A549 (cell line): ENCODE results near the gene PATJ. TPM values are rescaled to one million over a fixed set of nuclear protein-coding genes. Genes with fewer than 3 reads are reported as not detected.
"Not testable (repeated sequence)": the region's sequence is repeated elsewhere in the genome, so short reads cannot be mapped to it uniquely, and the experiment has no call there.

Source experiments
- ATAC-seq, 2 experiments: fragments of 200-7000 bp in 1 of 2; fragments of >200 bp in 1 of 2; cut with Nextera tagmentation in 1 of 2; cut with Tn5 transposase in 1 of 2; 3 replicates each; pipeline versions ENCODE4 v1.8.0 to v1.9.1; 2018 to 2020; ENCODE audit warnings: mild to moderate bottlenecking in 1 of 2, moderate library complexity in 1 of 2
- CTCF ChIA-PET: fragments of 300-600 bp; sonication (Branson Sonifier 250); formaldehyde crosslinking; extraction: SDS; loops from one replicate; lab custom pipeline; 2021; ENCODE audit warnings: antibody characterized with exemption, inconsistent platforms; lab: Yijun Ruan, JAX
- POLR2A ChIA-PET: fragments of 350-600 bp; formaldehyde crosslinking; extraction: SDS; loops from one replicate; lab custom pipeline; 2021; ENCODE audit warnings: antibody characterized with exemption, inconsistent platforms; lab: Yijun Ruan, JAX
- DNase-seq, 2 experiments: peaks; one replicate each; pipeline versions ENCODE4 v3.0.0 to v3.0.0-alpha.2; 2011 to 2016; ENCODE audit warnings: low read depth in 1 of 2, low spot score in 1 of 2
- FAIRE-seq: peaks from 2 replicates; lab custom pipeline; 2011; peaks lifted over from hg19 to GRCh38; lab: Jason Lieb, UNC
- H3K27ac ChIP-seq, 2 experiments: fragments of >200 bp; sonication (Bioruptor Twin); formaldehyde crosslinking; 3 replicates each; pipeline ENCODE4 v1.5.1; 2016 to 2017
- H3K4me1 ChIP-seq: fragments of >200 bp; sonication (Bioruptor Twin); formaldehyde crosslinking; 3 replicates; pipeline ENCODE4 v1.6.1; 2016
- H3K4me2 ChIP-seq: fragments of >200 bp; sonication (Bioruptor Twin); formaldehyde crosslinking; 3 replicates; pipeline ENCODE4 v1.6.1; 2016
- H3K4me3 ChIP-seq: fragments of >200 bp; sonication (Bioruptor Twin); formaldehyde crosslinking; 3 replicates; pipeline ENCODE4 v1.5.1; 2016
- H3K9me3 ChIP-seq: fragments of >200 bp; sonication (Bioruptor Twin); formaldehyde crosslinking; 3 replicates; pipeline ENCODE4 v1.6.1; 2016
- CBX8 ChIP-seq: fragments of 200-600 bp; sonication (generic); IDR thresholded peaks from 2 replicates; pipeline ENCODE4 v1.6.1; 2016
- CEBPB ChIP-seq, 2 experiments: fragments of >200 bp in 1 of 2; sonication (Bioruptor Twin) in 1 of 2; formaldehyde crosslinking in 1 of 2; IDR thresholded peaks; 2 replicates each; pipeline ENCODE4 v1.6.1; 2012 to 2016
- EHF ChIP-seq: fragments of 250-450 bp; sonication (Bioruptor Pico); IDR thresholded peaks from 2 replicates; pipeline ENCODE4 v1.5.0; 2020; ENCODE audit warnings: mild to moderate bottlenecking
- ELK1 ChIP-seq: fragments of 150-350 bp; IDR thresholded peaks from 2 replicates; pipeline ENCODE4 v1.6.1; 2014; ENCODE audit warnings: low read depth, mild to moderate bottlenecking, low read length
- ESRRA ChIP-seq: fragments of 150-350 bp; IDR thresholded peaks from 2 replicates; pipeline ENCODE4 v1.6.1; 2014; ENCODE audit warnings: mild to moderate bottlenecking, low read length, borderline replicate concordance
- FOSB ChIP-seq: fragments of 250-450 bp; sonication (Bioruptor Pico); IDR thresholded peaks from 2 replicates; pipeline ENCODE4 v1.5.0; 2020; ENCODE audit warnings: mild to moderate bottlenecking, moderate library complexity
- FOXS1 ChIP-seq: fragments of 250-450 bp; sonication (Bioruptor Pico); IDR thresholded peaks from 2 replicates; pipeline ENCODE4 v1.5.0; 2020; ENCODE audit warnings: mild to moderate bottlenecking, moderate library complexity
- HES2 ChIP-seq: fragments of >200 bp; sonication (Bioruptor Twin); formaldehyde crosslinking; IDR thresholded peaks from 2 replicates; pipeline ENCODE4 v1.6.1; 2016
- HMGXB4 ChIP-seq: fragments of 250-450 bp; sonication (Bioruptor Pico); IDR thresholded peaks from 2 replicates; pipeline ENCODE4 v1.5.0; 2021; ENCODE audit warnings: mild to moderate bottlenecking, moderate library complexity, borderline replicate concordance
- HOXB5 ChIP-seq: fragments of 250-450 bp; sonication (Bioruptor Pico); IDR thresholded peaks from 2 replicates; pipeline ENCODE4 v1.5.0; 2020; ENCODE audit warnings: mild to moderate bottlenecking, moderate library complexity
- JUNB ChIP-seq: fragments of >200 bp; sonication (Bioruptor Twin); formaldehyde crosslinking; IDR thresholded peaks from 2 replicates; pipeline ENCODE4 v1.6.1; 2016
- MAFK ChIP-seq: fragments of 450-650 bp; IDR thresholded peaks from 2 replicates; pipeline ENCODE4 v1.6.1; 2014; ENCODE audit not compliant: partially characterized antibody
- MAX ChIP-seq: IDR thresholded peaks from 2 replicates; pipeline ENCODE4 v1.6.1; 2012
- MYC ChIP-seq: IDR thresholded peaks from 2 replicates; pipeline ENCODE4 v1.6.1; 2012; ENCODE audit warnings: mild to moderate bottlenecking, inconsistent platforms, low read length, improper control_type of control experiment, borderline replicate concordance
- NPAS2 ChIP-seq: fragments of 250-450 bp; sonication (Bioruptor Pico); IDR thresholded peaks from 2 replicates; pipeline ENCODE4 v1.8.0; 2022; ENCODE audit warnings: mild to moderate bottlenecking, moderate library complexity, borderline replicate concordance
- NR3C1 ChIP-seq: fragments of >200 bp; sonication (Bioruptor Twin); formaldehyde crosslinking; IDR thresholded peaks from 3 replicates; pipeline ENCODE4 v1.6.1; 2017
- PBX3 ChIP-seq: IDR thresholded peaks from 2 replicates; pipeline ENCODE4 v1.6.1; 2012
- POLR2AphosphoS2 ChIP-seq: conservative IDR thresholded peaks from 2 replicates; pipeline ENCODE4 v1.6.1; 2012; ENCODE audit warnings: low read length, improper control_type of control experiment, inconsistent platforms
- RNF2 ChIP-seq: fragments of 200-600 bp; sonication (generic); IDR thresholded peaks from 2 replicates; pipeline ENCODE4 v1.6.1; 2016; ENCODE audit warnings: low read depth, mild to moderate bottlenecking, antibody characterized with exemption, moderate library complexity, borderline replicate concordance
- ZNF302 ChIP-seq: fragments of 250-450 bp; sonication (Bioruptor Pico); IDR thresholded peaks from 2 replicates; pipeline ENCODE4 v1.9.0; 2021; ENCODE audit warnings: inconsistent platforms, mild to moderate bottlenecking, moderate library complexity
- WGBS: methylation state at CpG from one replicate; pipeline ENCODE4 v1.1.6; 2017; ENCODE audit errors: missing lambda C conversion rate; 5-methylcytosine and 5-hydroxymethylcytosine counted together
- polyA plus RNA-seq, 4 experiments: library from polyadenylated mRNA; depleted of rRNA in 3 of 4; stranded (reverse); fragments of >200 nt; fragmentation: RNase III in 1 of 4; extraction: RNeasy Plus Mini Kit Qiagen cat#74134 plus additional on column Dnase treatment in 1 of 4; gene quantifications; 2 replicates in 3 of 4; 3 replicates in 1 of 4; pipeline ENCODE4 v1.2.3, GENCODE V29; 2011 to 2017

The PATJ gene
- polyA plus RNA-seq, 2 of the 4 experiments (the other 2 are of a cell fraction), result 6.0 to 14.7 TPM

- peaks cover 13% of the 10 kb centered on the region; the same call in 1 of the 3 replicates for H3K4me1 ChIP-seq
- no peak overlapping the region for H3K4me2 ChIP-seq
- TF ChIP-seq ELK1, result no peak
- TF ChIP-seq EHF (CRISPR knock-in tag), result no peak
- TF ChIP-seq NR3C1, result no peak
- TF ChIP-seq CEBPB (IDR thresholded peaks at IDR 0.05), result no peak
- no peak for TF ChIP-seq FOSB (CRISPR knock-in tag)
- no peak for TF ChIP-seq MYC
- no peak for TF ChIP-seq ESRRA
- no peak for TF ChIP-seq NPAS2 (CRISPR knock-in tag)
- TF ChIP-seq CBX8, result no peak
- no peak for TF ChIP-seq ZNF302 (CRISPR knock-in tag)
- no peak for TF ChIP-seq POLR2AphosphoS2
- TF ChIP-seq RNF2, result no peak
- no peak for TF ChIP-seq PBX3
- no peak for TF ChIP-seq HOXB5 (CRISPR knock-in tag)
- TF ChIP-seq, all 56 proteins: peak for 0
- H3K4me3 ChIP-seq, result no peak overlapping the region
- no peaks in the 10 kb centered on the region for H3K9me3 ChIP-seq
- no peak for FAIRE-seq
- CTCF ChIA-PET, result interaction anchor here (1.1 kb wide), 1 partner anchor 8 kb away, joined by 3 read pairs; no protein-coding TSS in a partner anchor
- ATAC-seq, result no peak
- no peak overlapping the region for H3K27ac ChIP-seq
- POLR2A ChIA-PET, result no interaction called here
- DNase-seq, result no peak
- WGBS, result 80% methylated on average over 3 of the region's 3 CpGs
Observed at GRCh38 chr1:61727544-61727943, 14.7 kb upstream of the PATJ start.

- H3K9me3 ChIP-seq, H3K4me1 ChIP-seq, H3K27ac ChIP-seq, FAIRE-seq, H3K4me2 ChIP-seq, ATAC-seq, DNase-seq, H3K4me3 ChIP-seq, CTCF ChIA-PET, POLR2A ChIA-PET: not testable (repeated sequence)
- WGBS, result 0% methylated on average over 1 of the region's 1 CpG
Observed at GRCh38 chr1:61730679-61731078, 11.6 kb upstream of the PATJ start.

GRCh38 chr1:61732726-61733125 lies 9.6 kb upstream of the PATJ start:
- ATAC-seq, result no peak
- CTCF ChIA-PET, result no interaction called here

More at GRCh38 chr1:61732726-61733125, 9.6 kb upstream of the PATJ start:
- FAIRE-seq, result no peak
- H3K27ac ChIP-seq, result no peak overlapping the region
- TF ChIP-seq JUNB (no peak), HES2 (no peak), POLR2AphosphoS2 (no peak), MAX (no peak), FOSB (CRISPR knock-in tag) (no peak), MAFK (no peak), FOXS1 (CRISPR knock-in tag) (no peak), NR3C1 (no peak), HMGXB4 (CRISPR knock-in tag) (no peak)
- H3K4me3 ChIP-seq, result no peak overlapping the region
- no peak overlapping the region for H3K4me2 ChIP-seq
- no peaks in the 10 kb centered on the region for H3K9me3 ChIP-seq
- POLR2A ChIA-PET, result no interaction called here
- WGBS, result 68% methylated on average over 3 of the region's 3 CpGs
- H3K4me1 ChIP-seq, result no peaks in the 10 kb centered on the region
- DNase-seq, result no peak
